ENCODE data around the gene TMEM248.
A peak's percentile ranks its signal among the peaks of the same experiment; 100 is the strongest.
"Not testable (repeated sequence)": the region's sequence is repeated elsewhere in the genome, so short reads cannot be mapped to it uniquely, and the experiment has no call there.

TMEM248 gene

GRCh38 chr7:66920769-66921395 is at the start of gene TMEM248:
TSS of gene TMEM248 (plus strand) at chr7:66921225. CDS start at chr7:66941866, 20,641 bp downstream.
- DNase-seq, result peak; percentile 79
- no peak for TF ChIP-seq CTCF (IDR thresholded peaks at IDR 0.05; ENCODE audit: low read depth, low read length, missing control alignments)
- peak within 1 kb of the TSS; percentile 80 for H3K27ac ChIP-seq
- no peaks in the 10 kb centered on the region for H3K36me3 ChIP-seq (replicated peaks)
- no peaks in the 10 kb centered on the region for H3K27me3 ChIP-seq (replicated peaks)
- H3K4me3 ChIP-seq (ENCODE audit: low read depth, low read length), result peak within 1 kb of the TSS; percentile 90
- in situ Hi-C loops (cut with HindIII; ENCODE audit: low pct_ligation_motif_present, low sequenced_read_pairs), result no loop called here

- H3K4me3 ChIP-seq (ENCODE audit: low read depth, low read length), result no peak overlapping the region
These were observed 47.5 kb upstream of the TMEM248 start for GRCh38 chr7:66873476-66873875.

GRCh38 chr7:66877577-66878300 is 43.3 kb upstream of the TMEM248 start:
- Histone ChIP-seq H3K27me3 (replicated peaks) (no peaks in the 10 kb centered on the region), H3K4me3 (ENCODE audit: low read depth, low read length) (no peak overlapping the region), H3K36me3 (replicated peaks) (no peaks in the 10 kb centered on the region), H3K27ac (no peak overlapping the region)
- TF ChIP-seq CTCF (IDR thresholded peaks at IDR 0.05; ENCODE audit: low read depth, low read length, missing control alignments), result no peak
- in situ Hi-C loops (cut with HindIII; ENCODE audit: low pct_ligation_motif_present, low sequenced_read_pairs), result no loop called here
- no peak for DNase-seq

More at GRCh38 chr7:66873476-66873875, 47.5 kb upstream of the TMEM248 start:
- Histone ChIP-seq H3K36me3 (replicated peaks) (no peaks in the 10 kb centered on the region), H3K27me3 (replicated peaks) (no peaks in the 10 kb centered on the region), H3K27ac (no peak overlapping the region)
- TF ChIP-seq CTCF (IDR thresholded peaks at IDR 0.05; ENCODE audit: low read depth, low read length, missing control alignments), result no peak
- in situ Hi-C loops (cut with HindIII; ENCODE audit: low pct_ligation_motif_present, low sequenced_read_pairs), result no loop called here
- DNase-seq, result no peak

- H3K27ac ChIP-seq; H3K36me3 ChIP-seq (replicated peaks); in situ Hi-C loops (cut with HindIII; ENCODE audit: low pct_ligation_motif_present, low sequenced_read_pairs); H3K27me3 ChIP-seq (replicated peaks); H3K4me3 ChIP-seq (ENCODE audit: low read depth, low read length); DNase-seq: not testable (repeated sequence)
These were observed 42.7 kb upstream of the TMEM248 start for GRCh38 chr7:66878301-66878685.

- Histone ChIP-seq H3K4me3 (ENCODE audit: low read depth, low read length) (no peak overlapping the region), H3K27ac (no peak overlapping the region)
- in situ Hi-C loops (cut with HindIII; ENCODE audit: low pct_ligation_motif_present, low sequenced_read_pairs), result no loop called here
These were observed 41.0 kb upstream of the TMEM248 start for GRCh38 chr7:66880053-66880452.

GRCh38 chr7:66880577-66880976 is 40.4 kb upstream of the TMEM248 start:
- H3K4me3 ChIP-seq (ENCODE audit: low read depth, low read length); DNase-seq; H3K27me3 ChIP-seq (replicated peaks); H3K27ac ChIP-seq; H3K36me3 ChIP-seq (replicated peaks); in situ Hi-C loops (cut with HindIII; ENCODE audit: low pct_ligation_motif_present, low sequenced_read_pairs): not testable (repeated sequence)

More at GRCh38 chr7:66880053-66880452, 41.0 kb upstream of the TMEM248 start:
- Histone ChIP-seq H3K36me3 (replicated peaks) (no peaks in the 10 kb centered on the region), H3K27me3 (replicated peaks) (no peaks in the 10 kb centered on the region)
- no peak for TF ChIP-seq CTCF (IDR thresholded peaks at IDR 0.05; ENCODE audit: low read depth, low read length, missing control alignments)
- DNase-seq, result no peak
